Peyer's patch (tissue), 4 donors: Measurements from ENCODE around the gene TRAK2. TPM values are rescaled to one million over a fixed set of nuclear protein-coding genes. Genes with fewer than 3 reads are reported as not detected.
A peak's percentile ranks its signal among the peaks of the same experiment; 100 is the strongest.

Source experiments
- DNase-seq, 3 donors: peaks; one replicate each; pipeline ENCODE4 v3.0.0-alpha.2; 2017 to 2019
- H3K27ac ChIP-seq, 4 donors: fragments of 200-600 bp; sonication (generic); one replicate each; pipeline ENCODE4 v1.5.1; 2016 to 2019
- H3K27me3 ChIP-seq, 2 donors: fragments of 200-600 bp; sonication (generic); one replicate each; pipeline ENCODE4 v1.5.1; 2019
- H3K36me3 ChIP-seq, 3 donors: fragments of 200-600 bp; sonication (generic); one replicate each; pipeline ENCODE4 v1.5.1; 2016 to 2019
- H3K4me1 ChIP-seq, 4 donors: fragments of 200-600 bp; sonication (generic); one replicate each; pipeline ENCODE4 v1.5.1; 2016 to 2019
- H3K4me3 ChIP-seq, 4 donors: fragments of 200-600 bp; sonication (generic); 1 replicate in 3 of 4; 2 replicates in 1 of 4; pipeline ENCODE4 v1.5.1; 2016 to 2019; ENCODE audit warnings: mild to moderate bottlenecking in 1 of 4
- H3K9me3 ChIP-seq, 4 donors: fragments of 200-600 bp; sonication (generic); one replicate each; pipeline ENCODE4 v1.5.1; 2016 to 2019; ENCODE audit warnings: mild to moderate bottlenecking in 1 of 4
- CTCF ChIP-seq, 6 experiments: fragments of 450-650 bp in 4 of 6; fragments of 200-600 bp in 2 of 6; sonication (generic) in 1 of 6; IDR thresholded peaks; one replicate each; pipeline ENCODE4 v1.5.1; 2017 to 2019; ENCODE audit warnings: antibody characterized with exemption in 6 of 6, mild to moderate bottlenecking in 3 of 6, moderate library complexity in 1 of 6
- POLR2A ChIP-seq, 2 donors: fragments of 450-650 bp; IDR thresholded peaks; one replicate each; pipeline ENCODE4 v1.5.1; 2017; ENCODE audit warnings: antibody characterized with exemption in 2 of 2, mild to moderate bottlenecking in 2 of 2, moderate library complexity in 2 of 2
- total RNA-seq, 4 donors: library from RNA; depleted of rRNA; stranded (reverse); fragments of >200 nt; gene quantifications; one replicate each; pipeline ENCODE4 v1.1.0, GENCODE V29; 2016

The TRAK2 gene
- total RNA-seq, 4 donors from 2014 or later: 31.2 to 69.3 (median 47.8) TPM

DNA sequence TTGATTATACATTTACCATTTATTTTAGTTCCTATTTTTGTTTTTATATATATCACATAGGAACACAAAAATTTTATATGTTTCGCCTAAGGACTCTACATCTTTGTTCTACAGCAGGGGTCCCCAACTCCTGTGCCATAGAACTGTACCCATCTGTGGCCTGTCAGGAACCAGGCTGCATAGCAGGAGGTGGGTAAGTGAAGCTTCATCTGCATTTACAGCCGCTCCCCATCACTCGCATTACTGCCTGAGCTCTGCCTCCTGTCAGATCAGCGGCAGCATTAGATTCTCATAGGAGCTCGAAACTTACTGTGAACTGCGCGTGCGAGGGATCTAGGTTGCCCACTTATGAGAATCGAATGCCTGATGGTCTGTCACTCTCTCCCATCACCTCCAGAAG is 25.3 kb downstream of the TRAK2 start:
- H3K27me3 ChIP-seq: no peaks in the 10 kb centered on the region
- TF ChIP-seq POLR2A (IDR thresholded peaks at IDR 0.05) (no peak), CTCF (IDR thresholded peaks at IDR 0.05) (no peak)
- H3K4me1 ChIP-seq: no peaks in the 10 kb centered on the region
- H3K4me3 ChIP-seq: no peak overlapping the region
- no peak for DNase-seq
- no peaks in the 10 kb centered on the region for H3K9me3 ChIP-seq
- no peaks in the 10 kb centered on the region for H3K36me3 ChIP-seq
- no peak overlapping the region for H3K27ac ChIP-seq

DNA sequence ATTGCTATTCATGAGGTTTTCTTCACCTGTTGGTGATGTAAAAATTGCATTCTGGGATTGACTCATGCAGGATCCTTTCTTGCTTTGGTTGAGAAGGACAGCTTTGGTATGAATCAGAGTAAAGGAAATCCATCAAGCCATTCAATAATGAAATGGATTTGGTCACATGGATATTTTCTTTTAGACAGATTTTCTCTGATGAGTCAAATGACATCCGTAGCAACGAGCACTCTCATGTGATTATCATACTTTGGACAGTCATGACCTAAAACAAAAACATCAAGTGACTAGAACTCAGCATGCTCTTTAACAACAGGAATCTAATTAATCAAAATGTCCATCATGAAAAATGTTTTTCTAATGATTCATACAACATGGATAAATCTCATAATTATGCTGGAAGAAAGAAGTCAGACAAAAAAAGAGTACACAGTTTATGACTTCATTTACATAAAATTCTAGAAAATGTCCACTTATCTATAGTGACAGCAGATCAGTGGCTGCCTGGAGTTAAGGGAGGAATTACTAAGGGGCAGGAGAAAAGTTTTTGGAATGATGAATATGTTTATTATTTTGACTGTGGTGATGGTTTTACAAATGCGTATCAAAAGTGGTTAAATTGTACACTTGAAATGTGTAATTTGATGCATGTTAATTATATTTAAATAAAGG is 30.7 kb downstream of the TRAK2 start:
- DNase-seq: no peak
- TF ChIP-seq POLR2A (IDR thresholded peaks at IDR 0.05): no peak
- no peak for TF ChIP-seq CTCF (IDR thresholded peaks at IDR 0.05)
- Histone ChIP-seq H3K36me3 (peaks cover 0 to 5% (median 0%) of the 10 kb centered on the region in 3 donors), H3K27me3 (no peaks in the 10 kb centered on the region), H3K4me1 (peaks cover 0 to under 1% (median 0%) of the 10 kb centered on the region in 4 donors), H3K4me3 (no peak overlapping the region), H3K9me3 (no peaks in the 10 kb centered on the region), H3K27ac (no peak overlapping the region)

GRCh38 chr2:201419986-201420385 is 31.3 kb downstream of the TRAK2 start:
- Histone ChIP-seq H3K9me3 (no peaks in the 10 kb centered on the region), H3K36me3 (peaks cover 0 to 5% (median 0%) of the 10 kb centered on the region in 3 donors), H3K27me3 (no peaks in the 10 kb centered on the region), H3K27ac (peak overlapping the region in 1 of 4 donors; percentile 31), H3K4me1 (peaks cover 0 to 6% (median 0%) of the 10 kb centered on the region in 4 donors), H3K4me3 (no peak overlapping the region)
- no peak for TF ChIP-seq POLR2A (IDR thresholded peaks at IDR 0.05)
- TF ChIP-seq CTCF (IDR thresholded peaks at IDR 0.05): no peak
- DNase-seq: no peak

DNA sequence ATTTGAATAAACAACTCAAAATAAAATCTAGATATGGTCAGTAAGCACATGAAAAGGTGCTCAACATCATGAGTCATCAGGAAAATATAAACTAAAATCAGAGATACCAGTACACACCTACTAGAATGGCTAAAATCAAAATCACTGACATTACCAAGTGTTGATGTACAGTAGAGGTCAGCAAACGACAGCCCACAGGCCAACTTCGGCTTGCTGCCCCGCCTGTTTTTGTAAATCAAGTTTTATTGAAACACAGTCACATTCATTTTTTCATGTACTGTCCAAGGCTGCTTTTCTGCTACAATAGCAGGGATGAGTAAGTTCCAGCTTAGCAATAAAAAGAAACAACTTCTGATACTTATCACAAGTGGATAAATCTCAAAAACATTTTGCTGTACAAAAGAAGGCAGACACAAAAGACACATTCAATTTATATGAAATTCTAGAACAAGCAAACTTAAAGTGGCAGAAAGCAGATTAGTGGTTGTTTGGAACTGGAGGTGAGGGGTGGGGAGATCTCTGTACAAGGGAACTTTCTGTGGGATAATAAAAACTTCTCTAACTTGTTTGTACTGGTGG is 32.1 kb downstream of the TRAK2 start:
- Histone ChIP-seq H3K27ac (no peak overlapping the region), H3K4me3 (no peak overlapping the region), H3K36me3 (peaks cover 0 to 5% (median 0%) of the 10 kb centered on the region in 3 donors), H3K4me1 (peaks cover 0 to 13% (median 3%) of the 10 kb centered on the region in 4 donors), H3K27me3 (no peaks in the 10 kb centered on the region), H3K9me3 (no peaks in the 10 kb centered on the region)
- peak in 1 of 3 donors; percentile 61 for DNase-seq
- TF ChIP-seq POLR2A (IDR thresholded peaks at IDR 0.05) (no peak), CTCF (IDR thresholded peaks at IDR 0.05) (peak in 3 of 6 experiments; percentile 28 to 60 (median 38))

- Histone ChIP-seq H3K4me3 (no peak overlapping the region), H3K4me1 (peaks cover 0 to 14% (median 5%) of the 10 kb centered on the region in 4 donors), H3K27ac (no peak overlapping the region), H3K27me3 (no peaks in the 10 kb centered on the region), H3K9me3 (no peaks in the 10 kb centered on the region), H3K36me3 (peaks cover 0 to 3% (median 0%) of the 10 kb centered on the region in 3 donors)
- TF ChIP-seq CTCF (IDR thresholded peaks at IDR 0.05): no peak
- no peak for TF ChIP-seq POLR2A (IDR thresholded peaks at IDR 0.05)
- no peak for DNase-seq
Observed at GRCh38 chr2:201415149-201415548, 36.1 kb downstream of the TRAK2 start.
